Osteoblast (primary cell): ENCODE results near the gene ACAP2. TPM values are rescaled to one million over a fixed set of nuclear protein-coding genes. Genes with fewer than 3 reads are reported as not detected.

ENCODE experiments used
- DNase-seq: peaks from one replicate; pipeline ENCODE4 v3.0.0; 2011; ENCODE audit warnings: low spot score, mixed read lengths; ENCODE audit not compliant: insufficient read length; ENCODE audit errors: missing footprints
- H2AFZ ChIP-seq: 2 replicates; pipeline ENCODE4 v1.6.0; 2011; ENCODE audit warnings: mild to moderate bottlenecking, low read length
- H3K27ac ChIP-seq: 2 replicates; pipeline ENCODE4 v1.5.1; 2011; ENCODE audit warnings: mild to moderate bottlenecking, low read depth, low read length, moderate library complexity
- H3K27me3 ChIP-seq: 2 replicates; pipeline ENCODE4 v1.6.0; 2012; ENCODE audit warnings: mild to moderate bottlenecking, control low read depth, inconsistent platforms, low read length, moderate library complexity; ENCODE audit not compliant: insufficient read depth
- H3K36me3 ChIP-seq: 2 replicates; pipeline ENCODE4 v1.5.1; 2011; ENCODE audit warnings: mild to moderate bottlenecking, low read length, control low read depth, moderate library complexity; ENCODE audit not compliant: insufficient read depth
- H3K4me1 ChIP-seq: 2 replicates; pipeline ENCODE4 v1.5.1; 2011; ENCODE audit warnings: mild to moderate bottlenecking, low read length, control low read depth, moderate library complexity; ENCODE audit not compliant: insufficient read depth
- H3K4me2 ChIP-seq: 2 replicates; pipeline ENCODE4 v1.6.0; 2011; ENCODE audit warnings: mild to moderate bottlenecking, low read length; ENCODE audit not compliant: insufficient read depth
- H3K4me3 ChIP-seq: fragments of 200-600 bp; sonication (generic); 3 replicates; pipeline ENCODE4 v1.5.1; 2012; ENCODE audit warnings: mild to moderate bottlenecking, low read length, inconsistent platforms; ENCODE audit not compliant: insufficient read depth
- H3K79me2 ChIP-seq: 2 replicates; pipeline ENCODE4 v1.6.0; 2012; ENCODE audit warnings: mild to moderate bottlenecking, low read length, control low read depth, inconsistent platforms; ENCODE audit not compliant: insufficient read depth
- H3K9me3 ChIP-seq: 2 replicates; pipeline ENCODE4 v1.5.1; 2011; ENCODE audit warnings: low read depth, low read length, control low read depth
- H4K20me1 ChIP-seq: 2 replicates; pipeline ENCODE4 v1.6.0; 2012; ENCODE audit warnings: mild to moderate bottlenecking, low read length, control low read depth; ENCODE audit not compliant: insufficient read depth
- CTCF ChIP-seq: IDR thresholded peaks from 2 replicates; pipeline ENCODE4 v1.5.1; 2011; ENCODE audit warnings: mild to moderate bottlenecking, low read depth, low read length, moderate library complexity; ENCODE audit errors: extremely low read depth
- total RNA-seq: library from RNA; depleted of rRNA; stranded (reverse); fragments of >200 nt; gene quantifications from 2 replicates; pipeline ENCODE4 v1.2.3, GENCODE V29; 2012

ACAP2 gene
- total RNA-seq, 1 donor: 121 TPM

GRCh38 chr3:195247863-195248189 lies 195.0 kb downstream of the ACAP2 start:
- H3K27ac ChIP-seq: no peak overlapping the region
- H4K20me1 ChIP-seq: no peaks in the 10 kb centered on the region
- H3K4me2 ChIP-seq: no peak overlapping the region
- no peak overlapping the region for H2AFZ ChIP-seq
- no peak for DNase-seq
- TF ChIP-seq CTCF: no peak
- no peak overlapping the region for H3K4me3 ChIP-seq
- H3K4me1 ChIP-seq: peaks cover 9% of the 10 kb centered on the region
- H3K9me3 ChIP-seq: no peaks in the 10 kb centered on the region
- H3K36me3 ChIP-seq: no peaks in the 10 kb centered on the region
- H3K27me3 ChIP-seq: no peaks in the 10 kb centered on the region
- H3K79me2 ChIP-seq: peaks cover 28% of the 10 kb centered on the region

- Histone ChIP-seq H3K4me1 (peaks cover 3% of the 10 kb centered on the region), H4K20me1 (no peaks in the 10 kb centered on the region), H3K9me3 (no peaks in the 10 kb centered on the region), H3K27ac (no peak overlapping the region), H3K27me3 (no peaks in the 10 kb centered on the region), H2AFZ (no peak overlapping the region), H3K79me2 (peaks cover 28% of the 10 kb centered on the region), H3K4me2 (no peak overlapping the region), H3K4me3 (no peak overlapping the region), H3K36me3 (no peaks in the 10 kb centered on the region)
- no peak for DNase-seq
- no peak for TF ChIP-seq CTCF
Observed at GRCh38 chr3:195247086-195247862, 195.5 kb downstream of the ACAP2 start.

GRCh38 chr3:195246581-195246995 lies 196.2 kb downstream of the ACAP2 start:
- H3K4me3 ChIP-seq: no peak overlapping the region
- H3K9me3 ChIP-seq: no peaks in the 10 kb centered on the region
- H3K4me1 ChIP-seq: peaks cover 2% of the 10 kb centered on the region
- DNase-seq: peak; percentile 71
- H3K4me2 ChIP-seq: no peak overlapping the region
- TF ChIP-seq CTCF: no peak
- no peaks in the 10 kb centered on the region for H4K20me1 ChIP-seq
- peaks cover 28% of the 10 kb centered on the region for H3K79me2 ChIP-seq
- no peaks in the 10 kb centered on the region for H3K27me3 ChIP-seq
- H3K27ac ChIP-seq: no peak overlapping the region
- no peaks in the 10 kb centered on the region for H3K36me3 ChIP-seq
- H2AFZ ChIP-seq: no peak overlapping the region

- Histone ChIP-seq H3K4me2 (no peak overlapping the region), H2AFZ (no peak overlapping the region), H3K79me2 (peaks cover 17% of the 10 kb centered on the region), H3K9me3 (no peaks in the 10 kb centered on the region), H3K36me3 (no peaks in the 10 kb centered on the region), H3K4me3 (no peak overlapping the region), H3K27ac (no peak overlapping the region), H3K27me3 (no peaks in the 10 kb centered on the region), H4K20me1 (no peaks in the 10 kb centered on the region), H3K4me1 (peaks cover 2% of the 10 kb centered on the region)
- no peak for TF ChIP-seq CTCF
- no peak for DNase-seq
Observed at GRCh38 chr3:195245531-195245951, 197.3 kb downstream of the ACAP2 start.
